H1 (cell line): ENCODE results near the gene FRMD4A. TPM values are rescaled to one million over a fixed set of nuclear protein-coding genes. Genes with fewer than 3 reads are reported as not detected.

Experiments
- CTCF ChIA-PET: fragments of 300-600 bp; sonication (Branson Sonifier 250); formaldehyde crosslinking; loops from one replicate; lab custom pipeline; 2021; ENCODE audit not compliant: partially characterized antibody; lab: Charles Lee
- POLR2A ChIA-PET: fragments of 300-600 bp; sonication (Branson Sonifier 250); formaldehyde crosslinking; loops from one replicate; lab custom pipeline; 2021; ENCODE audit warnings: inconsistent platforms; ENCODE audit not compliant: partially characterized antibody; lab: Charles Lee
- DNase-seq, 2 experiments: peaks; one replicate each; pipeline versions ENCODE4 v3.0.0 to v3.0.0-alpha.2; 2010 to 2022; ENCODE audit warnings: low spot score in 2 of 2, low read depth in 1 of 2, mixed read lengths in 1 of 2
- FAIRE-seq: peaks from 2 replicates; lab custom pipeline; 2011; peaks lifted over from hg19 to GRCh38; lab: Jason Lieb, UNC
- H2AFZ ChIP-seq: 2 replicates; pipeline ENCODE4 v1.8.1; 2012; ENCODE audit warnings: low read length, inconsistent platforms
- H2AK5ac ChIP-seq: 2 replicates; pipeline ENCODE4 v1.6.1; 2013; ENCODE audit warnings: low read depth, low read length
- H2BK120ac ChIP-seq: replicated peaks from 2 replicates; pipeline ENCODE3; 2013; ENCODE audit warnings: low read depth, low read length, inconsistent platforms
- H2BK12ac ChIP-seq: 2 replicates; pipeline ENCODE4 v1.6.1; 2013; ENCODE audit warnings: low read depth, low read length
- H2BK15ac ChIP-seq: 2 replicates; pipeline ENCODE4 v1.6.1; 2013; ENCODE audit warnings: low read length
- H2BK20ac ChIP-seq: 2 replicates; pipeline ENCODE4 v1.6.1; 2013; ENCODE audit warnings: low read length
- H2BK5ac ChIP-seq: 2 replicates; pipeline ENCODE4 v1.6.1; 2013; ENCODE audit warnings: low read depth, low read length
- H3K14ac ChIP-seq: 2 replicates; pipeline ENCODE4 v1.6.1; 2013; ENCODE audit warnings: inconsistent platforms; ENCODE audit not compliant: insufficient read length
- H3K18ac ChIP-seq: 2 replicates; pipeline ENCODE4 v1.6.1; 2013; ENCODE audit warnings: low read length; ENCODE audit errors: extremely low read depth
- H3K23ac ChIP-seq: 2 replicates; pipeline ENCODE4 v1.6.1; 2013; ENCODE audit warnings: inconsistent platforms; ENCODE audit not compliant: insufficient read length
- H3K23me2 ChIP-seq: 2 replicates; pipeline ENCODE4 v1.6.1; 2013; ENCODE audit warnings: low read depth, low read length
- H3K27ac ChIP-seq: 2 replicates; pipeline ENCODE4 v1.6.1; 2011; ENCODE audit warnings: low read depth, low read length, inconsistent platforms
- H3K27me3 ChIP-seq, 4 experiments: replicated peaks in 1 of 4; 1 replicate in 1 of 4; 2 replicates in 3 of 4; pipeline versions ENCODE4 v1.6.1 to v1.8.1; 2011 to 2013; ENCODE audit warnings: low read length in 3 of 4, mild to moderate bottlenecking in 3 of 4, inconsistent platforms in 2 of 4, mixed read lengths in 2 of 4, moderate library complexity in 1 of 4; ENCODE audit not compliant: control insufficient read depth in 3 of 4, insufficient read depth in 3 of 4; ENCODE audit errors: extremely low read depth in 1 of 4
- H3K36me3 ChIP-seq, 4 experiments: 2 replicates each; pipeline versions ENCODE4 v1.6.1 to v1.8.1; 2011 to 2013; ENCODE audit warnings: mild to moderate bottlenecking in 4 of 4, low read length in 3 of 4, moderate library complexity in 2 of 4, control low read depth in 1 of 4, inconsistent platforms in 1 of 4; ENCODE audit not compliant: insufficient read depth in 4 of 4, control insufficient read depth in 2 of 4
- H3K4ac ChIP-seq: replicated peaks from 2 replicates; pipeline ENCODE3; 2013; ENCODE audit warnings: low read length, low read depth, mixed read lengths, inconsistent platforms; ENCODE audit not compliant: insufficient read length
- H3K4me1 ChIP-seq, 4 experiments: replicated peaks in 1 of 4; 1 replicate in 1 of 4; 2 replicates in 3 of 4; pipeline versions ENCODE4 v1.6.1 to v1.8.1; 2011 to 2013; ENCODE audit warnings: low read length in 3 of 4, inconsistent platforms in 2 of 4, mixed read lengths in 1 of 4; ENCODE audit not compliant: insufficient read depth in 4 of 4, control insufficient read depth in 3 of 4
- H3K4me2 ChIP-seq, 2 experiments: 2 replicates each; pipeline versions ENCODE4 v1.6.1 to v1.8.1; 2011 to 2013; ENCODE audit warnings: low read depth in 2 of 2, low read length in 2 of 2, control low read depth in 1 of 2, inconsistent platforms in 1 of 2, mild to moderate bottlenecking in 1 of 2; ENCODE audit not compliant: insufficient read depth in 1 of 2
- H3K4me3 ChIP-seq, 4 experiments: fragments of 200-600, 300-600 bp in 1 of 4; sonication (generic), shearing (Covaris generic), sonication (Bioruptor Twin) in 1 of 4; 2 replicates each; pipeline versions ENCODE4 v1.5.1 to v1.8.1; 2011 to 2016; ENCODE audit warnings: low read length in 4 of 4, low read depth in 3 of 4, control low read depth in 2 of 4, inconsistent platforms in 2 of 4, mild to moderate bottlenecking in 2 of 4, mixed read lengths in 1 of 4, moderate library complexity in 1 of 4; ENCODE audit not compliant: insufficient read depth in 2 of 4; ENCODE audit errors: extremely low read depth in 1 of 4
- H3K56ac ChIP-seq: replicated peaks from 2 replicates; pipeline ENCODE3; 2013; ENCODE audit warnings: low read depth, mild to moderate bottlenecking, mixed read lengths, low read length, inconsistent platforms; ENCODE audit not compliant: insufficient read length
- H3K79me1 ChIP-seq: 2 replicates; pipeline ENCODE4 v1.6.1; 2013; ENCODE audit warnings: low read depth, low read length, control low read depth
- H3K79me2 ChIP-seq, 2 experiments: 2 replicates each; pipeline versions ENCODE4 v1.6.1 to v1.8.1; 2012 to 2013; ENCODE audit warnings: low read length in 2 of 2, mild to moderate bottlenecking in 2 of 2, inconsistent platforms in 1 of 2; ENCODE audit not compliant: insufficient read depth in 2 of 2, control insufficient read depth in 1 of 2
- H3K9ac ChIP-seq, 4 experiments: replicated peaks in 1 of 4; 1 replicate in 1 of 4; 2 replicates in 3 of 4; pipeline versions ENCODE4 v1.6.1 to v1.8.1; 2011 to 2013; ENCODE audit warnings: low read depth in 3 of 4, low read length in 3 of 4, control low read depth in 2 of 4, mild to moderate bottlenecking in 2 of 4, moderate library complexity in 2 of 4, inconsistent platforms in 1 of 4; ENCODE audit errors: extremely low read depth in 1 of 4
- H3K9me3 ChIP-seq, 2 experiments: 2 replicates each; pipeline versions ENCODE4 v1.6.1 to v1.8.1; 2012 to 2013; ENCODE audit warnings: mild to moderate bottlenecking in 2 of 2, moderate library complexity in 2 of 2, control low read depth in 1 of 2, inconsistent platforms in 1 of 2, low read depth in 1 of 2, low read length in 1 of 2, mixed read lengths in 1 of 2; ENCODE audit not compliant: insufficient read depth in 2 of 2
- H4K20me1 ChIP-seq, 2 experiments: replicated peaks in 1 of 2; 2 replicates each; pipeline versions ENCODE3 to v1.8.1; 2011 to 2013; ENCODE audit warnings: inconsistent platforms in 2 of 2, low read length in 2 of 2, mild to moderate bottlenecking in 1 of 2; ENCODE audit not compliant: insufficient read depth in 2 of 2, control insufficient read depth in 1 of 2
- H4K5ac ChIP-seq: 2 replicates; pipeline ENCODE4 v1.6.1; 2013; ENCODE audit warnings: low read length, low read depth, mixed read lengths, inconsistent platforms; ENCODE audit not compliant: insufficient read length
- H4K8ac ChIP-seq: 2 replicates; pipeline ENCODE4 v1.8.0; 2013; ENCODE audit warnings: mild to moderate bottlenecking, moderate library complexity, low read length, inconsistent platforms; ENCODE audit not compliant: insufficient read depth; ENCODE audit errors: extremely low read depth
- H4K91ac ChIP-seq: replicated peaks from 2 replicates; pipeline ENCODE3; 2013; ENCODE audit warnings: low read length, mixed read lengths, inconsistent platforms; ENCODE audit not compliant: insufficient read length
- ASH2L ChIP-seq: fragments of 200-600, 300-600 bp; sonication (generic); IDR thresholded peaks from one replicate; pipeline ENCODE4 v1.7.1; 2017; ENCODE audit warnings: low read length
- BACH1 ChIP-seq: IDR thresholded peaks from 2 replicates; pipeline ENCODE4 v1.6.1; 2012; ENCODE audit warnings: low read length, improper control_type of control experiment
- BRCA1 ChIP-seq: IDR thresholded peaks from 2 replicates; pipeline ENCODE4 v1.6.1; 2012; ENCODE audit warnings: low read depth, low read length, improper control_type of control experiment
- KDM1A ChIP-seq: fragments of 200-600, 300-600 bp; sonication (generic); IDR thresholded peaks from 2 replicates; pipeline ENCODE4 v1.7.1; 2016; ENCODE audit warnings: mild to moderate bottlenecking, low read length, borderline replicate concordance
- KDM4A ChIP-seq: IDR thresholded peaks from one replicate; pipeline ENCODE4 v1.7.1; 2012; ENCODE audit warnings: low read depth, mild to moderate bottlenecking, moderate library complexity, low read length, inconsistent platforms; ENCODE audit not compliant: severe bottlenecking
- KDM5A ChIP-seq: fragments of 200-600 bp; IDR thresholded peaks from 2 replicates; pipeline ENCODE4 v1.7.1; 2012; ENCODE audit warnings: mild to moderate bottlenecking, low read length, inconsistent platforms, mixed read lengths
- POLR2A ChIP-seq, 2 experiments: IDR thresholded peaks; 1 replicate in 1 of 2; 2 replicates in 1 of 2; pipeline ENCODE4 v1.6.1; 2011; ENCODE audit warnings: low read depth in 2 of 2, low read length in 2 of 2, mild to moderate bottlenecking in 2 of 2; ENCODE audit errors: control extremely low read depth in 1 of 2
- POU5F1 ChIP-seq: IDR thresholded peaks from 2 replicates; pipeline ENCODE4 v1.6.1; 2011; ENCODE audit warnings: low read depth, mild to moderate bottlenecking, low read length, moderate library complexity
- RNF2 ChIP-seq: fragments of 200-900, 300-1000 bp; sonication (generic); IDR thresholded peaks from 2 replicates; pipeline ENCODE4 v1.7.1; 2016; ENCODE audit warnings: borderline replicate concordance, low read depth, mild to moderate bottlenecking, antibody characterized with exemption, low read length; ENCODE audit not compliant: poor library complexity, severe bottlenecking; ENCODE audit errors: missing control alignments
- TAF7 ChIP-seq: optimal IDR thresholded peaks from 2 replicates; pipeline ENCODE3; 2011; ENCODE audit warnings: low read depth, mild to moderate bottlenecking, inconsistent platforms, low read length, moderate library complexity, borderline replicate concordance
- WGBS, 2 experiments: shearing (Covaris generic) in 1 of 2; methylation state at CpG; one replicate each; pipeline versions ENCODE4 v1.1.6 to v1.1.7; 2013 to 2015; ENCODE audit warnings: low lambda C conversion rate in 2 of 2, mixed read lengths in 2 of 2, inconsistent platforms in 1 of 2, low coverage in 1 of 2, missing lambda C conversion rate in 1 of 2; ENCODE audit not compliant: insufficient replicate concordance in 2 of 2, insufficient coverage in 1 of 2, insufficient read length in 1 of 2; ENCODE audit errors: extremely low coverage in 1 of 2, missing lambda C conversion rate in 1 of 2; 5-methylcytosine and 5-hydroxymethylcytosine counted together
- polyA plus RNA-seq, 7 experiments: library from polyadenylated mRNA; depleted of rRNA in 3 of 7; stranded (reverse) in 5 of 7; unstranded in 2 of 7; fragments of >200 nt in 5 of 7; fragments of 200-250 nt in 2 of 7; gene quantifications; 1 replicate in 5 of 7; 2 replicates in 1 of 7; 4 replicates in 1 of 7; pipeline versions ENCODE4 v1.2.1 to v1.2.3, GENCODE V29; 2011 to 2013; ENCODE audit warnings: missing spikeins in 2 of 7, mixed read lengths in 2 of 7
- total RNA-seq: library from RNA; stranded (reverse); fragmentation: NEBNext Ultra II Directional; extraction: Animal tissue kit (Norgen Biotek cat#: 25700); gene quantifications from 2 replicates; pipeline ENCODE4 v1.2.1, GENCODE V29; 2021

FRMD4A gene
- total and polyA plus RNA-seq, 2 of the 8 experiments (the other 6 are each of a cell fraction or from before 2014, with no cell fraction given), result 38.6 to 39.6 TPM

DNA sequence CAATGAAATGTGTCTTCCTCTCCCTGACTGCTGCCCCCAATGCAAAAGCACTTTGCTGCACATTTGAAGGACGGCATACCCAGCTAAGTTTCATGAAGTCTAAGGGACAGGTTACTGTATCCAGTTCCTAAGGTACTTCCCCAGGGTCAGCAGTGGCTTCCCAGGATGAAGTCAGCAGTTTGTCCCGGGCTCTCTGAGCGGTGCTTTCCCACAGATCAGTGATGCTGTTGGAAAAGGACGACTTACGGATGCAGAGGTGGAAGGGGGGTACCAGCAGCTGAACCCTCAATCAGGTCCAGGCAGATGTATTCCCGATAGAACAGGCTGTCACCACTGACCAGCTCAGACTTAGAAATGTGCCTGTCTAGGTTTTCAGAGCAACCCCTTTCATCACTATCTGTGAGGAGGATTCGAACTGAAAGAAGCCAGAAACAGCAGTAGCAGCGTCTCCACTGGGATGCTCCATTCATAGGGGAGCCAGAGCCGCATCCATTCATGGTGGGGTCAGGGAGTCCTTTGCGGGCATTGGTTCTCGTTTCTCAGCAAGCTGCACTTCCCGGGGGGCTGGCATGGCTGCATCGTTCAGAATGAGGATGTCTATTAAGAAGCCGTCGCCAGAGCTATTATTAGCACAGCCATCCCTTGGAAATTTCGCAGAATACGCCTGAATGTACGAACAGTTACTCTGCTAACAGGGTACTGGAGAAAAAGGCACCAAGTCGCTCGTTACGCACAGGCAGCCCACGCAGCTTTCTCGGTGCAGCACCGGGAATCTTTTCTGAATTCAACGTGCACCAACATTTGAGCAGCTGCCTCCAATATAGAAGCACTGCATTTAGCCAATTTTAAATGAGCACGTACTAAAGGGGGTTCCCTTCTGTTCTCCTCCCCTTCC, 440.2 kb downstream of the FRMD4A start:
- Histone ChIP-seq H3K56ac (no peak overlapping the region), H3K4ac (no peak overlapping the region), H3K18ac (no peak overlapping the region; the same call in 1 of the 2 replicates), H2BK15ac (no peak overlapping the region), H4K8ac (no peak overlapping the region), H3K79me1 (peaks cover 2% of the 10 kb centered on the region; the same call in 1 of the 2 replicates), H4K91ac (no peak overlapping the region), H3K23me2 (peaks cover 7% of the 10 kb centered on the region; the same call in 1 of the 2 replicates), H3K4me2 (peak overlapping the region; percentile 96), H3K23ac (no peak overlapping the region), H2AFZ (peak overlapping the region; percentile 16; the same call in 1 of the 2 replicates), H3K79me2 (peaks cover 6 to 47% of the 10 kb centered on the region in 2 experiments), H4K5ac (no peak overlapping the region), H3K4me1 (peaks cover 8 to 20% (median 9%) of the 10 kb centered on the region in 4 experiments; a peak in 6 of 7 replicates), H4K20me1 (peaks cover 0 to 2% of the 10 kb centered on the region in 2 experiments), H3K4me3 (peak overlapping the region; percentile 60 to 92 (median 87)), H2BK5ac (no peak overlapping the region), H3K9me3 (no peaks in the 10 kb centered on the region), H3K36me3 (no peaks in the 10 kb centered on the region), H3K9ac (peak overlapping the region in 3 of 4 experiments; percentile 39 to 71 (median 63); a peak in 5 of 7 replicates), H3K27me3 (peaks cover 0 to 15% (median 6%) of the 10 kb centered on the region in 4 experiments; a peak in 5 of 7 replicates), H2BK12ac (no peak overlapping the region; the same call in 1 of the 2 replicates), H2BK120ac (no peak overlapping the region), H2BK20ac (no peak overlapping the region), H3K14ac (no peak overlapping the region), H3K27ac (no peak overlapping the region), H2AK5ac (no peak overlapping the region)
- DNase-seq (no peak), FAIRE-seq (no peak)
- WGBS, 2 experiments, result 21% methylated on average over 26 of the region's 26 CpGs; no CpG with 5 or more reads in 1 of the 2 experiments
- TF ChIP-seq RNF2, result no peak
- no peak for TF ChIP-seq BACH1
- no peak for TF ChIP-seq BRCA1
- no peak for TF ChIP-seq KDM4A
- TF ChIP-seq ASH2L, result peak; percentile 64
- TF ChIP-seq KDM1A, result no peak
- TF ChIP-seq KDM5A, result no peak
- peak; percentile 28 to 50; a peak in 2 of 3 replicates for TF ChIP-seq POLR2A (IDR thresholded peaks at IDR 0.05; ENCODE audit: control extremely low read depth in 1 of 2, low read depth in 2 of 2, low read length in 2 of 2)
- TF ChIP-seq POU5F1, result no peak
- no peak for TF ChIP-seq TAF7
- ChIA-PET CTCF (interaction anchor here (0.6 to 1.1 kb wide), 2 partner anchors 94 to 103 kb away, joined by 3 read pairs; no protein-coding TSS in a partner anchor), POLR2A (interaction anchor here (1.3 to 2.7 kb wide), 3 partner anchors 9 to 38 kb away, joined by 3 to 23 read pairs (median 3); no protein-coding TSS in a partner anchor)
